HEK293 (cell line): ENCODE results near the gene PIGZ.
A peak's percentile ranks its signal among the peaks of the same experiment; 100 is the strongest.

ENCODE experiments used
- CTCF ChIA-PET: fragments of 350-600 bp; formaldehyde crosslinking; extraction: SDS; loops from one replicate; lab custom pipeline; 2021; ENCODE audit warnings: antibody characterized with exemption; lab: Yijun Ruan, JAX
- POLR2A ChIA-PET: fragments of 300-600 bp; formaldehyde crosslinking; extraction: SDS; loops from one replicate; lab custom pipeline; 2020; ENCODE audit warnings: antibody characterized with exemption, inconsistent platforms; lab: Yijun Ruan, JAX
- H3K27ac ChIP-seq: fragments of 200-500 bp; sonication (Bioruptor generic); 2 replicates; pipeline ENCODE4 v1.5.1; 2014; ENCODE audit warnings: low read depth, low read length, control low read depth, inconsistent platforms; ENCODE audit errors: extremely low read depth
- H3K36me3 ChIP-seq, 2 experiments: fragments of 200-500 bp in 1 of 2; sonication (Bioruptor generic) in 1 of 2; 1 replicate in 1 of 2; 2 replicates in 1 of 2; pipeline ENCODE4 v1.5.1; 2014 to 2017; ENCODE audit warnings: inconsistent platforms in 2 of 2, low read length in 2 of 2; ENCODE audit not compliant: control insufficient read depth in 2 of 2, insufficient read depth in 1 of 2
- H3K4me1 ChIP-seq: fragments of 200-500 bp; sonication (Bioruptor generic); 2 replicates; pipeline ENCODE4 v1.5.1; 2014; ENCODE audit warnings: mild to moderate bottlenecking, low read length, inconsistent platforms; ENCODE audit not compliant: control insufficient read depth, insufficient read depth
- H3K4me3 ChIP-seq: 2 replicates; pipeline ENCODE4 v1.5.1; 2011; ENCODE audit warnings: low read depth, mild to moderate bottlenecking, control low read depth, low read length, moderate library complexity
- H3K9me3 ChIP-seq: fragments of 200-500 bp; sonication (Bioruptor generic); 2 replicates; pipeline ENCODE4 v1.5.1; 2014; ENCODE audit warnings: low read depth, low read length, inconsistent platforms; ENCODE audit not compliant: control insufficient read depth, insufficient read depth
- BCL6B ChIP-seq: fragments of 450-650 bp; formaldehyde crosslinking; IDR thresholded peaks from 2 replicates; pipeline ENCODE4 v1.5.1; 2017; ENCODE audit warnings: missing biosample characterization, missing genetic modification characterization
- EGR2 ChIP-seq: fragments of 450-650 bp; formaldehyde crosslinking; IDR thresholded peaks from 2 replicates; pipeline ENCODE4 v1.5.1; 2016; ENCODE audit warnings: low read depth, missing biosample characterization, missing genetic modification characterization
- FEZF1 ChIP-seq: fragments of 450-650 bp; formaldehyde crosslinking; IDR thresholded peaks from 2 replicates; pipeline ENCODE4 v1.5.1; 2016; ENCODE audit warnings: missing biosample characterization, missing genetic modification characterization
- ZFHX2 ChIP-seq: fragments of 450-650 bp; formaldehyde crosslinking; conservative IDR thresholded peaks from 2 replicates; pipeline ENCODE4 v1.5.1; 2016; ENCODE audit warnings: missing biosample characterization, missing genetic modification characterization
- ZFP3 ChIP-seq: fragments of 450-650 bp; formaldehyde crosslinking; IDR thresholded peaks from 2 replicates; pipeline ENCODE4 v1.5.1; 2016; ENCODE audit warnings: low read depth, missing biosample characterization, missing genetic modification characterization
- ZIC2 ChIP-seq: fragments of 450-650 bp; formaldehyde crosslinking; IDR thresholded peaks from 2 replicates; pipeline ENCODE4 v1.5.1; 2016; ENCODE audit warnings: missing biosample characterization, missing genetic modification characterization
- ZNF133 ChIP-seq: fragments of 450-650 bp; formaldehyde crosslinking; IDR thresholded peaks from 2 replicates; pipeline ENCODE4 v1.5.1; 2016; ENCODE audit warnings: missing biosample characterization, missing genetic modification characterization
- ZNF146 ChIP-seq: fragments of 450-650 bp; formaldehyde crosslinking; IDR thresholded peaks from 2 replicates; pipeline ENCODE4 v1.5.1; 2016; ENCODE audit warnings: missing biosample characterization, missing genetic modification characterization
- ZNF175 ChIP-seq: fragments of 450-650 bp; formaldehyde crosslinking; IDR thresholded peaks from 2 replicates; pipeline ENCODE4 v1.5.1; 2016; ENCODE audit warnings: missing biosample characterization, missing genetic modification characterization
- ZNF2 ChIP-seq: fragments of 450-650 bp; formaldehyde crosslinking; IDR thresholded peaks from 2 replicates; pipeline ENCODE4 v1.5.1; 2016; ENCODE audit warnings: missing biosample characterization, missing genetic modification characterization
- ZNF26 ChIP-seq: fragments of 450-650 bp; formaldehyde crosslinking; IDR thresholded peaks from 2 replicates; pipeline ENCODE4 v1.5.1; 2016; ENCODE audit warnings: missing biosample characterization, missing genetic modification characterization
- ZNF391 ChIP-seq: fragments of 450-650 bp; formaldehyde crosslinking; IDR thresholded peaks from 2 replicates; pipeline ENCODE4 v1.5.1; 2016; ENCODE audit warnings: low read depth, missing biosample characterization, missing genetic modification characterization, borderline replicate concordance
- ZNF426 ChIP-seq: fragments of 450-650 bp; formaldehyde crosslinking; IDR thresholded peaks from 2 replicates; pipeline ENCODE4 v1.5.1; 2017; ENCODE audit warnings: missing biosample characterization, missing genetic modification characterization, mild to moderate bottlenecking, inconsistent platforms, moderate library complexity
- ZNF473 ChIP-seq: fragments of 450-650 bp; formaldehyde crosslinking; IDR thresholded peaks from 2 replicates; pipeline ENCODE4 v1.5.1; 2017; ENCODE audit warnings: missing biosample characterization, missing genetic modification characterization
- ZNF600 ChIP-seq: fragments of 450-650 bp; formaldehyde crosslinking; IDR thresholded peaks from 2 replicates; pipeline ENCODE4 v1.5.1; 2016; ENCODE audit warnings: missing biosample characterization, missing genetic modification characterization
- ZNF645 ChIP-seq: fragments of 450-650 bp; formaldehyde crosslinking; IDR thresholded peaks from 2 replicates; pipeline ENCODE4; 2016; ENCODE audit warnings: missing biosample characterization, missing genetic modification characterization
- ZNF670 ChIP-seq: fragments of 450-650 bp; formaldehyde crosslinking; IDR thresholded peaks from 2 replicates; pipeline ENCODE4 v1.5.1; 2016; ENCODE audit warnings: missing biosample characterization, missing genetic modification characterization, low read depth
- ZNF76 ChIP-seq: fragments of 450-650 bp; formaldehyde crosslinking; IDR thresholded peaks from 2 replicates; pipeline ENCODE4; 2016; ENCODE audit warnings: low read depth, missing biosample characterization, missing genetic modification characterization, borderline replicate concordance
- ZNF776 ChIP-seq: fragments of 450-650 bp; formaldehyde crosslinking; IDR thresholded peaks from 2 replicates; pipeline ENCODE4 v1.5.0; 2017; ENCODE audit warnings: missing biosample characterization, missing genetic modification characterization, borderline replicate concordance
- ZSCAN18 ChIP-seq: fragments of 450-650 bp; formaldehyde crosslinking; IDR thresholded peaks from 2 replicates; pipeline ENCODE4 v1.5.1; 2016; ENCODE audit warnings: missing biosample characterization, missing genetic modification characterization

The PIGZ gene

GRCh38 chr3:197014942-197015575 is 46.4 kb upstream of the PIGZ start:
- no peak for TF ChIP-seq BCL6B (tag by site-specific recombination)
- no peak for TF ChIP-seq ZNF426
- TF ChIP-seq ZNF391 (tag by site-specific recombination) = no peak
- TF ChIP-seq ZIC2 (tag by site-specific recombination) = peak; percentile 45
- no peak for TF ChIP-seq ZNF133
- TF ChIP-seq FEZF1 = no peak
- no peak for TF ChIP-seq ZNF645
- TF ChIP-seq ZNF473 (tag by site-specific recombination) = no peak
- peak; percentile 40 for TF ChIP-seq ZFHX2 (tag by site-specific recombination)
- no peak for TF ChIP-seq ZNF26 (tag by site-specific recombination)
- TF ChIP-seq ZNF776 = no peak
- TF ChIP-seq ZNF76 (tag by site-specific recombination) = no peak
- TF ChIP-seq ZNF670 = no peak
- no peak for TF ChIP-seq ZNF175 (tag by site-specific recombination)
- no peak for TF ChIP-seq ZSCAN18 (tag by site-specific recombination)
- TF ChIP-seq ZNF2 = no peak
- TF ChIP-seq ZFP3 (tag by site-specific recombination) = no peak
- peak; percentile 27; the same call in 1 of the 2 replicates for TF ChIP-seq EGR2 (tag by site-specific recombination)
- H3K27ac ChIP-seq = no peak overlapping the region
- H3K4me1 ChIP-seq = no peaks in the 10 kb centered on the region
- no peaks in the 10 kb centered on the region for H3K9me3 ChIP-seq
- no peak overlapping the region for H3K4me3 ChIP-seq
- POLR2A ChIA-PET = no interaction called here
- H3K36me3 ChIP-seq = no peaks in the 10 kb centered on the region
- CTCF ChIA-PET = interaction anchor here (1.0 kb wide), 1 partner anchor 15 kb away, joined by 4 read pairs; no protein-coding TSS in a partner anchor

- no peaks in the 10 kb centered on the region for H3K9me3 ChIP-seq
- no peak overlapping the region for H3K4me3 ChIP-seq
- no peaks in the 10 kb centered on the region for H3K36me3 ChIP-seq
- POLR2A ChIA-PET = no interaction called here
- H3K27ac ChIP-seq = no peak overlapping the region
- CTCF ChIA-PET = no interaction called here
- no peaks in the 10 kb centered on the region for H3K4me1 ChIP-seq
- TF ChIP-seq ZNF146 (tag by site-specific recombination) = peak; percentile 86
- TF ChIP-seq ZNF600 (tag by site-specific recombination) = no peak
- TF ChIP-seq, all 188 proteins: peak for 1
Measured at GRCh38 chr3:197014024-197014423, 45.4 kb upstream of the PIGZ start.
